ENCODE data around the gene EBLN1.

EBLN1 gene

DNA sequence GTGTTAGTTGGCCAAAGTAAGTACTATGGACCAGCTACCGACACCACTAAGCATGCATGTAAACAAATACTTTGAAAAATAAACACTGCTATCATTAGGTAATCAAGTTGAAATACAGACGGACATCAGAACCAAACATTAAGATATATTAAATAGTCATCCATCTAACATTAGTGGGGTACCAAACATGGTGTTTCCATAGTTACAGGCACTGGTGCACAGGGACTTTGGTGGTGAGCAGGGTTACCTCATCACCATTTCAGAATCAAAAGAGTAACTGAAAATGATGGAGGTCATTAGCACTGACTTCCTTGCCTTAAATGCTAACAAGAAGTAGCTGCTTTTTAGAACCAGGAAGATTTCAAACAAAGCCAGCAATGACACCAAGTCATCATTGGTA is 23.9 kb downstream of the EBLN1 start:
- TF ChIP-seq, protein P1, sequence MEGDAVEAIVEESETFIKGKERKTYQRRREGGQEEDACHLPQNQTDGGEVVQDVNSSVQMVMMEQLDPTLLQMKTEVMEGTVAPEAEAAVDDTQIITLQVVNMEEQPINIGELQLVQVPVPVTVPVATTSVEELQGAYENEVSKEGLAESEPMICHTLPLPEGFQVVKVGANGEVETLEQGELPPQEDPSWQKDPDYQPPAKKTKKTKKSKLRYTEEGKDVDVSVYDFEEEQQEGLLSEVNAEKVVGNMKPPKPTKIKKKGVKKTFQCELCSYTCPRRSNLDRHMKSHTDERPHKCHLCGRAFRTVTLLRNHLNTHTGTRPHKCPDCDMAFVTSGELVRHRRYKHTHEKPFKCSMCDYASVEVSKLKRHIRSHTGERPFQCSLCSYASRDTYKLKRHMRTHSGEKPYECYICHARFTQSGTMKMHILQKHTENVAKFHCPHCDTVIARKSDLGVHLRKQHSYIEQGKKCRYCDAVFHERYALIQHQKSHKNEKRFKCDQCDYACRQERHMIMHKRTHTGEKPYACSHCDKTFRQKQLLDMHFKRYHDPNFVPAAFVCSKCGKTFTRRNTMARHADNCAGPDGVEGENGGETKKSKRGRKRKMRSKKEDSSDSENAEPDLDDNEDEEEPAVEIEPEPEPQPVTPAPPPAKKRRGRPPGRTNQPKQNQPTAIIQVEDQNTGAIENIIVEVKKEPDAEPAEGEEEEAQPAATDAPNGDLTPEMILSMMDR (IDR thresholded peaks at IDR 0.05; ENCODE audit: poor library complexity, severe bottlenecking) = no peak

GRCh38 chr10:22185586-22185985 is 32.2 kb downstream of the EBLN1 start:
- DNase-seq (ENCODE audit: low spot score) = no peak
- peaks cover 8% of the 10 kb centered on the region for H3K27me3 ChIP-seq (ENCODE audit: insufficient read depth, poor library complexity, severe bottlenecking)
- H3K36me3 ChIP-seq (ENCODE audit: low read depth) = no peaks in the 10 kb centered on the region
- no peak overlapping the region for H3K27ac ChIP-seq (ENCODE audit: poor library complexity, severe bottlenecking)
- H3K9me3 ChIP-seq (ENCODE audit: severe bottlenecking) = no peaks in the 10 kb centered on the region
- no peak for ATAC-seq (ENCODE audit: low read depth)
- H3K4me3 ChIP-seq (ENCODE audit: severe bottlenecking) = no peak overlapping the region
- no peaks in the 10 kb centered on the region for H3K4me1 ChIP-seq (ENCODE audit: insufficient read depth, poor library complexity, severe bottlenecking)
- TF ChIP-seq, protein P1 (IDR thresholded peaks at IDR 0.05; ENCODE audit: poor library complexity, severe bottlenecking) = no peak

More for the DNA sequence above, 23.9 kb downstream of the EBLN1 start:
- H3K36me3 ChIP-seq (ENCODE audit: low read depth) = no peaks in the 10 kb centered on the region
- H3K9me3 ChIP-seq (ENCODE audit: severe bottlenecking) = no peaks in the 10 kb centered on the region
- ATAC-seq (ENCODE audit: low read depth) (no peak), DNase-seq (ENCODE audit: low spot score) (no peak)
- H3K4me3 ChIP-seq (ENCODE audit: severe bottlenecking) = no peak overlapping the region
- H3K27me3 ChIP-seq (ENCODE audit: insufficient read depth, poor library complexity, severe bottlenecking) = no peaks in the 10 kb centered on the region
- H3K27ac ChIP-seq (ENCODE audit: poor library complexity, severe bottlenecking) = no peak overlapping the region
- no peaks in the 10 kb centered on the region for H3K4me1 ChIP-seq (ENCODE audit: insufficient read depth, poor library complexity, severe bottlenecking)

- Histone ChIP-seq H3K9me3 (ENCODE audit: severe bottlenecking) (no peaks in the 10 kb centered on the region), H3K4me3 (ENCODE audit: severe bottlenecking) (no peak overlapping the region), H3K4me1 (ENCODE audit: insufficient read depth, poor library complexity, severe bottlenecking) (no peaks in the 10 kb centered on the region), H3K36me3 (ENCODE audit: low read depth) (no peaks in the 10 kb centered on the region), H3K27me3 (ENCODE audit: insufficient read depth, poor library complexity, severe bottlenecking) (peaks cover 13% of the 10 kb centered on the region), H3K27ac (ENCODE audit: poor library complexity, severe bottlenecking) (no peak overlapping the region)
- TF ChIP-seq, protein P1 (IDR thresholded peaks at IDR 0.05; ENCODE audit: poor library complexity, severe bottlenecking) = no peak
- ATAC-seq (ENCODE audit: low read depth) (no peak), DNase-seq (ENCODE audit: low spot score) (no peak)
Observed at GRCh38 chr10:22183771-22184461, 33.9 kb downstream of the EBLN1 start.

DNA sequence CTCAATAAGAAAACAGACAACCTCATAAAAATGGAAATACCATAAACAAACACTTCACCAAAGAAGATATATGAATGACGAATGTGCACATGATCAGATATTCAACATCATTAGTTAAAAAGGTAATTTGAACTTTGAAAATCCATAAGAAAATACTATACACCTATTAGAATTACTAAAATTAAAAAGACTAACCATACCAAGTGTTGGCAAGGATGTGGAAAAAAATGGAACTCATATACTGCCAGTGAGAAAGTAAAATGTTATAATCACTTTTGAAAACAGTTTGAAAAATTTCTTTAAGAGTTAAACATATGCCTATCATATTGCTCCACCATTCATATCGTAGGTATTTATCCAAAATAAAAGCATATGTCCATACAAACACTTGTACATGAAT is 37.1 kb downstream of the EBLN1 start:
- no peak for DNase-seq (ENCODE audit: low spot score)
- no peak overlapping the region for H3K27ac ChIP-seq (ENCODE audit: poor library complexity, severe bottlenecking)
- no peaks in the 10 kb centered on the region for H3K36me3 ChIP-seq (ENCODE audit: low read depth)
- no peak for ATAC-seq (ENCODE audit: low read depth)
- H3K9me3 ChIP-seq (ENCODE audit: severe bottlenecking) = no peaks in the 10 kb centered on the region
- no peak overlapping the region for H3K4me3 ChIP-seq (ENCODE audit: severe bottlenecking)
- TF ChIP-seq, protein P1 (IDR thresholded peaks at IDR 0.05; ENCODE audit: poor library complexity, severe bottlenecking) = no peak
- H3K27me3 ChIP-seq (ENCODE audit: insufficient read depth, poor library complexity, severe bottlenecking) = peaks cover 10% of the 10 kb centered on the region
- H3K4me1 ChIP-seq (ENCODE audit: insufficient read depth, poor library complexity, severe bottlenecking) = no peaks in the 10 kb centered on the region

GRCh38 chr10:22174442-22174841 is 43.4 kb downstream of the EBLN1 start:
- no peak overlapping the region for H3K4me3 ChIP-seq (ENCODE audit: severe bottlenecking)
- ATAC-seq (ENCODE audit: low read depth) = no peak
- no peaks in the 10 kb centered on the region for H3K36me3 ChIP-seq (ENCODE audit: low read depth)
- TF ChIP-seq, protein P1 (IDR thresholded peaks at IDR 0.05; ENCODE audit: poor library complexity, severe bottlenecking) = no peak
- DNase-seq (ENCODE audit: low spot score) = no peak
- peaks cover 2% of the 10 kb centered on the region for H3K9me3 ChIP-seq (ENCODE audit: severe bottlenecking)
- H3K4me1 ChIP-seq (ENCODE audit: insufficient read depth, poor library complexity, severe bottlenecking) = no peaks in the 10 kb centered on the region
- no peak overlapping the region for H3K27ac ChIP-seq (ENCODE audit: poor library complexity, severe bottlenecking)
- H3K27me3 ChIP-seq (ENCODE audit: insufficient read depth, poor library complexity, severe bottlenecking) = peaks cover 5% of the 10 kb centered on the region

Measured in RWPE2 (cell line).